ENCODE measurements around the gene BMI1. TPM values are rescaled to one million over a fixed set of nuclear protein-coding genes. Genes with fewer than 3 reads are reported as not detected.

The BMI1 gene
- total RNA-seq, 2 donors from 2014 or later: 24.7 to 38.7 TPM

- ATAC-seq (no peak), DNase-seq (no peak)
- intact Hi-C loops (cut with DNase I): no loop called here
- H3K27ac ChIP-seq: no peak overlapping the region
- H3K4me3 ChIP-seq: no peak overlapping the region
- H3K9me3 ChIP-seq: no peaks in the 10 kb centered on the region
- no peaks in the 10 kb centered on the region for H3K27me3 ChIP-seq
- H3K36me3 ChIP-seq (replicated peaks in 1 of 2; ENCODE audit: insufficient read depth in 1 of 2, low read depth in 2 of 2): no peaks in the 10 kb centered on the region
- TF ChIP-seq POLR2A (IDR thresholded peaks at IDR 0.05) (no peak), CTCF (IDR thresholded peaks at IDR 0.05) (no peak)
- peaks cover 43% of the 10 kb centered on the region for H3K4me1 ChIP-seq
- 67 to 69% methylated on average over 6 of the region's 6 CpGs for WGBS, 2 donors
These were observed 2.9 kb upstream of the BMI1 start for GRCh38 chr10:22317771-22318565.

- ATAC-seq: no peak
- no peaks in the 10 kb centered on the region for H3K36me3 ChIP-seq (replicated peaks in 1 of 2; ENCODE audit: insufficient read depth in 1 of 2, low read depth in 2 of 2)
- 91 to 94% methylated on average over 3 of the region's 3 CpGs for WGBS, 2 donors
- H3K9me3 ChIP-seq: no peaks in the 10 kb centered on the region
- TF ChIP-seq CTCF (IDR thresholded peaks at IDR 0.05) (no peak), POLR2A (IDR thresholded peaks at IDR 0.05) (no peak)
- intact Hi-C loops (cut with DNase I): no loop called here
- H3K4me1 ChIP-seq: peaks cover 51% of the 10 kb centered on the region
- H3K27me3 ChIP-seq: no peaks in the 10 kb centered on the region
- no peak for DNase-seq
- H3K4me3 ChIP-seq: no peak overlapping the region
- no peak overlapping the region for H3K27ac ChIP-seq
These were observed 2.1 kb upstream of the BMI1 start for GRCh38 chr10:22318772-22319171.

GRCh38 chr10:22319547-22319979 lies 1.3 kb upstream of the BMI1 start:
- ATAC-seq (no peak), DNase-seq (no peak)
- H3K36me3 ChIP-seq (replicated peaks in 1 of 2; ENCODE audit: insufficient read depth in 1 of 2, low read depth in 2 of 2): no peaks in the 10 kb centered on the region
- H3K9me3 ChIP-seq: no peaks in the 10 kb centered on the region
- peak overlapping the region in 2 of 4 donors; percentile 66 to 87 for H3K27ac ChIP-seq
- intact Hi-C loops (cut with DNase I): no loop called here
- TF ChIP-seq POLR2A (IDR thresholded peaks at IDR 0.05) (no peak), CTCF (IDR thresholded peaks at IDR 0.05) (no peak)
- no peak overlapping the region for H3K4me3 ChIP-seq
- 85 to 89% methylated on average over 10 of the region's 10 CpGs for WGBS, 2 donors
- peaks cover 59% of the 10 kb centered on the region for H3K4me1 ChIP-seq
- no peaks in the 10 kb centered on the region for H3K27me3 ChIP-seq

- Histone ChIP-seq H3K27me3 (no peaks in the 10 kb centered on the region), H3K4me1 (peaks cover 64% of the 10 kb centered on the region), H3K9me3 (no peaks in the 10 kb centered on the region), H3K36me3 (replicated peaks in 1 of 2; ENCODE audit: insufficient read depth in 1 of 2, low read depth in 2 of 2) (no peaks in the 10 kb centered on the region), H3K27ac (peak overlapping the region; percentile 52 to 87 (median 72)), H3K4me3 (no peak overlapping the region)
- ATAC-seq (no peak), DNase-seq (no peak)
- TF ChIP-seq CTCF (IDR thresholded peaks at IDR 0.05) (no peak), POLR2A (IDR thresholded peaks at IDR 0.05) (no peak)
- intact Hi-C loops (cut with DNase I): no loop called here
- WGBS, 2 donors: 14 to 16% methylated on average over 24 to 30 of the region's 30 CpGs
These were observed 830 bp upstream of the BMI1 start for GRCh38 chr10:22319980-22320558.

Measured in body of pancreas (tissue), 4 donors.